Heart right ventricle (tissue), 16 donors: ENCODE results near the gene CENPT. TPM values are rescaled to one million over a fixed set of nuclear protein-coding genes. Genes with fewer than 3 reads are reported as not detected.

Source experiments
- ATAC-seq, 8 donors: fragments of 200-7000 bp; cut with Tn5 transposase; one replicate each; pipeline ENCODE4 v1.9.1; 2020; ENCODE audit warnings: mild to moderate bottlenecking in 8 of 8, moderate library complexity in 8 of 8, moderate number of reproducible peaks in 1 of 8
- DNase-seq, 2 donors: peaks; one replicate each; pipeline ENCODE4 v3.0.0-alpha.2; 2020
- H3K27ac ChIP-seq, 10 donors: fragments of 200-600 bp; sonication (generic) in 2 of 10; one replicate each; pipeline versions ENCODE4 v1.5.0 to v1.8.0; 2020 to 2022; ENCODE audit warnings: mild to moderate bottlenecking in 3 of 10
- H3K27me3 ChIP-seq, 7 donors: fragments of 200-600 bp; one replicate each; pipeline ENCODE4 v1.8.0; 2021 to 2022; ENCODE audit warnings: mild to moderate bottlenecking in 2 of 7
- H3K36me3 ChIP-seq, 9 donors: fragments of 200-600 bp; sonication (generic) in 1 of 9; one replicate each; pipeline versions ENCODE4 v1.5.0 to v1.8.0; 2020 to 2022; ENCODE audit warnings: mild to moderate bottlenecking in 2 of 9
- H3K4me1 ChIP-seq, 9 donors: fragments of 200-600 bp; sonication (generic) in 1 of 9; one replicate each; pipeline versions ENCODE4 v1.5.0 to v1.8.0; 2020 to 2022; ENCODE audit warnings: mild to moderate bottlenecking in 4 of 9
- H3K4me3 ChIP-seq, 10 donors: fragments of 200-600 bp; sonication (generic) in 2 of 10; one replicate each; pipeline versions ENCODE4 v1.5.0 to v1.8.0; 2020 to 2022; ENCODE audit warnings: mild to moderate bottlenecking in 7 of 10, moderate library complexity in 2 of 10
- H3K9me3 ChIP-seq, 11 donors: fragments of 200-600 bp in 10 of 11; sonication (generic) in 2 of 11; one replicate each; pipeline versions ENCODE4 v1.5.0 to v1.8.0; 2013 to 2022; ENCODE audit warnings: mild to moderate bottlenecking in 2 of 11, control low read depth in 1 of 11, moderate library complexity in 1 of 11
- CTCF ChIP-seq, 9 donors: fragments of 200-600 bp; sonication (generic) in 2 of 9; IDR thresholded peaks; one replicate each; pipeline versions ENCODE4 v1.5.0 to v1.8.0; 2021 to 2022; ENCODE audit warnings: antibody characterized with exemption in 9 of 9, mild to moderate bottlenecking in 5 of 9, moderate library complexity in 1 of 9
- WGBS, 2 donors: extraction: QIAGEN DNeasy Blood & Tissue Kit; methylation state at CpG; one replicate each; pipeline ENCODE4 v1.1.7; 2013; ENCODE audit warnings: inconsistent platforms in 1 of 2; 5-methylcytosine and 5-hydroxymethylcytosine counted together
- intact Hi-C, 10 donors: fragments of 100-400 bp; cut with DNase I; formaldehyde crosslinking; loops; one replicate each; pipeline versions ENCODE4 v1.11.1 to v1.14.2; 2022
- polyA plus RNA-seq, 2 donors: library from polyadenylated mRNA; stranded (reverse); fragments of 200-250 nt; gene quantifications; one replicate each; pipeline ENCODE4 v1.2.3, GENCODE V29; 2013
- total RNA-seq, 10 donors: library from RNA; stranded (reverse); fragmentation: NEBNext Ultra II Directional in 3 of 10; extraction: Animal tissue kit (Norgen Biotek cat#: 25700) in 3 of 10; gene quantifications; one replicate each; pipeline versions ENCODE4 v1.2.1 to v1.2.4, GENCODE V29; 2021 to 2023
- donor health status: Arrhythmogenic right ventricular cardiomyopathy.
- donor health status: ischemic (EF 13 %, LVEDD 7.1; RV severe dilation, severe dysfunction).
- donor health status: healthy with polysubstance abuse.
- donor health status: DM: no; HTN: yes; CAD: no.
- donor health status: DM: no; HTN: no; CAD: no.
- donor health status: ischemic (EF 25% LVEDD 6.9; RV normal size, moderate dysfunction).
- donor health status: ischemic (EF 25% LVEDD 5.7; RV mildly dilated, moderate dysfunction).
- donor health status: healthy.
- donor health status: DM: yes; HTN: yes; CAD: no.
- donor health status: Ischemic cardiomyopathy.
- donor health status: ischemic (EF 35%, LVEDD 5.7; RV mildly dilated, moderate dysfunction).
- donor health status: nonischemic (EF 11% LVEDD 7.7; RV severe dilation, severe dysfunction).
- donor health status: DM: yes; HTN: yes; CAD: no.
- donor health status: PGD.
- donor health status: ischemic (EF 29% LVEDD 5.4; RV normal size, mild dysfunction).
- donor health status: nonischemic (EF 23%, LVEDD 6.1; RV moderate dilation, normal function).

CENPT gene
- total and polyA plus RNA-seq, 12 donors, result 16.1 to 63.3 (median 19.8) TPM

GRCh38 chr16:67878232-67878631, 30.7 kb upstream of the CENPT start:
- TF ChIP-seq CTCF (IDR thresholded peaks at IDR 0.05), result no peak
- intact Hi-C loops, result loop anchor here in 1 of 10 donors (5.0 kb wide), 1 partner anchor 36 kb away; the partner anchor contains the start of gene THAP11
- Histone ChIP-seq H3K4me3 (no peak overlapping the region), H3K27me3 (no peaks in the 10 kb centered on the region), H3K27ac (no peak overlapping the region), H3K9me3 (no peaks in the 10 kb centered on the region), H3K4me1 (peaks cover 29 to 67% (median 38%) of the 10 kb centered on the region in 9 donors), H3K36me3 (peaks cover 6 to 80% (median 67%) of the 10 kb centered on the region in 9 donors)
- no peak for ATAC-seq
- no peak for DNase-seq
- 90 to 91% methylated on average over 6 of the region's 6 CpGs for WGBS, 2 donors

- 93 to 96% methylated on average over 11 of the region's 11 CpGs for WGBS, 2 donors
- no peaks in the 10 kb centered on the region for H3K27me3 ChIP-seq
- no peak overlapping the region for H3K4me3 ChIP-seq
- no peaks in the 10 kb centered on the region for H3K9me3 ChIP-seq
- intact Hi-C loops, result loop anchor here in 1 of 10 donors (5.0 kb wide), 1 partner anchor 35 kb away; the partner anchor contains the start of gene THAP11
- peaks cover 24 to 61% (median 34%) of the 10 kb centered on the region in 9 donors for H3K4me1 ChIP-seq
- H3K36me3 ChIP-seq, result peaks cover 6 to 69% (median 56%) of the 10 kb centered on the region in 9 donors
- TF ChIP-seq CTCF (IDR thresholded peaks at IDR 0.05), result no peak
- DNase-seq (no peak), ATAC-seq (no peak)
- no peak overlapping the region for H3K27ac ChIP-seq
Observed at GRCh38 chr16:67877064-67877463, 29.6 kb upstream of the CENPT start.

- H3K36me3 ChIP-seq, result peaks cover 6 to 68% (median 50%) of the 10 kb centered on the region in 9 donors
- H3K27ac ChIP-seq, result peak overlapping the region in 1 of 10 donors; percentile 90
- peak overlapping the region in 7 of 10 donors; percentile 89 to 98 (median 97) for H3K4me3 ChIP-seq
- H3K4me1 ChIP-seq, result peaks cover 17 to 41% (median 31%) of the 10 kb centered on the region in 9 donors
- intact Hi-C loops, result no loop called here
- no peak for TF ChIP-seq CTCF (IDR thresholded peaks at IDR 0.05)
- ATAC-seq, result no peak
- WGBS, 2 donors, result 67 to 82% methylated on average over 3 of the region's 3 CpGs
- DNase-seq, result no peak
- H3K27me3 ChIP-seq, result no peaks in the 10 kb centered on the region
- H3K9me3 ChIP-seq, result no peaks in the 10 kb centered on the region
Observed at GRCh38 chr16:67874372-67874771, 26.9 kb upstream of the CENPT start.

GRCh38 chr16:67873435-67874370, 26.2 kb upstream of the CENPT start:
- ATAC-seq, result peak in 5 of 8 donors; percentile 3 to 20 (median 10)
- intact Hi-C loops, result loop anchor here in 2 of 10 donors (2.0 kb wide), 2 partner anchors 27 to 31 kb away; partner anchors contain the start of genes CENPT (in 1 of the 2), NUTF2 (in 1 of the 2) and THAP11 (in 1 of the 2)
- WGBS, 2 donors, result 14 to 15% methylated on average over 23 of the region's 23 CpGs

More at GRCh38 chr16:67873435-67874370, 26.2 kb upstream of the CENPT start:
- Histone ChIP-seq H3K27ac (peak overlapping the region; percentile 43 to 93 (median 90)), H3K36me3 (peaks cover 6 to 68% (median 46%) of the 10 kb centered on the region in 9 donors), H3K27me3 (no peaks in the 10 kb centered on the region), H3K4me3 (peak overlapping the region; percentile 79 to 100 (median 97)), H3K4me1 (peaks cover 17 to 41% (median 31%) of the 10 kb centered on the region in 9 donors), H3K9me3 (no peaks in the 10 kb centered on the region)
- DNase-seq, result no peak
- no peak for TF ChIP-seq CTCF (IDR thresholded peaks at IDR 0.05)
